Stimulated activated CD4-positive, alpha-beta T cell treated with anti-CD3 and anti-CD28 coated beads, Interleukin-12 subunit alpha, Interleukin-12 subunit beta, amount 100 ng/mL, for 48 hours (primary cell): ENCODE data around the gene CDCA5.
A peak's percentile ranks its signal among the peaks of the same experiment; 100 is the strongest.

ENCODE experiments used
- DNase-seq, 3 donors: peaks; one replicate each; pipeline ENCODE4 v3.0.0-alpha.2; 2020; ENCODE audit warnings: low read depth in 2 of 3, low spot score in 1 of 3

Gene CDCA5

DNA sequence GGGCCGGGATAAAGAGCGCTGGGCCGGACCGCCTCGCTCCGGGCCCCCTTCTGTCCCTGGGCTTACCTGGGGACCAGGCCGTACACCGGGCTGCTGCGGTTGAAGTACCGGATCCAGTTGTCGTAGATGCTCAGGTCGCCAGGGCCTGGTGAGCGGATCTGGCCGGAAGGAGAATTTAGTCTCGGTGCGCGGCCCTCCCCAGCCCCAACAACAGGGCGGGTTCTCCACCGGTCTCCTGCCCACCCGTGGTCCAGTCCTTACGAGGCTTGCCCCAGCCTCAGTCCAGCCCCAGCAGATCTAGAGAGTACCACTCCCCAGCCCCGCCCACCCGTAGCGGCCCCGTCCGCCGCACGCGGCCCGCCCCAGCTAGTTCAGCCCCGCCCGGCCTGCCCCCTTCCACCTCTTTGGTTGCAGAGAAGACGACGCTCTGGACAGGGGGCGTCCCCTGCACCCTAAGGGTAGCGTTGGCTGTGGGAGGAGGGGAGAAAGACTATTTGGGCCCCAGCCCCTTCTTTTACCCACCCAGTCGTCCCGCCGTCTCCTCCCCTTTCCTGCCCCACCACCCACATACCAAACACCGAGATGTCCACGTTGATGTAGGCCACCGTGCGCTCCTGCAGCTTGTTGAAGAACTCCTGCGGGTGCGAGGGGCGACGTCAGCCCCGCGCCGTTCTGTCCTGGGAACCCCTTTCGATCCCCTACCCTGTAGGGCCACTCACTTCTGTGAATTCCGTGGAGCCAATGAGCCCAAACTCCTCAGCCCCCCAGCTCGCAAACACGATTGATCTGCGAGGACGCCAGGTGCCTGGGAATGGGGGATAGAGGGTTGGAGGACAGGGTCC is 36.0 kb downstream of the CDCA5 start:
- peak in 1 of 3 donors; percentile 14 for DNase-seq

DNA sequence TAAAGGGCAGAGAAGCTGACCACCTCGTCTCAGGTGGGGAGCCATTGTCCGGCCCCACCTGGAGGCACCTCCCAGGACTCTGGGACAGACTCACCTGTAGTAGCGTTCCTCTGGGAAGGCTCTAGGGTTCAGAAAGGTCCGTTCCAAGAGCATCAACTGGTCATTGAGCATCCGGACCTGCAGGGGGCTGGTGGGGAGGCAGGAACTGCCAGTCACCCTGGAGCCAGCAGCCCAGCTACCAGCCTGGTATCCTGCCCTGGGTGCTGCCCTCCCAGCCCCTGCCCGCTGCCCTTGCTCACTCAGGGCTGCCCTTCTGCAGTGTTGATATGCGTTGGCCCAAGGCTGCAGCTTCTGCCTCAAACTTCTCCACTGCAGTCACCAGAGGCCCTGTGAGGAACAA is 38.1 kb downstream of the CDCA5 start:
- DNase-seq: no peak

DNA sequence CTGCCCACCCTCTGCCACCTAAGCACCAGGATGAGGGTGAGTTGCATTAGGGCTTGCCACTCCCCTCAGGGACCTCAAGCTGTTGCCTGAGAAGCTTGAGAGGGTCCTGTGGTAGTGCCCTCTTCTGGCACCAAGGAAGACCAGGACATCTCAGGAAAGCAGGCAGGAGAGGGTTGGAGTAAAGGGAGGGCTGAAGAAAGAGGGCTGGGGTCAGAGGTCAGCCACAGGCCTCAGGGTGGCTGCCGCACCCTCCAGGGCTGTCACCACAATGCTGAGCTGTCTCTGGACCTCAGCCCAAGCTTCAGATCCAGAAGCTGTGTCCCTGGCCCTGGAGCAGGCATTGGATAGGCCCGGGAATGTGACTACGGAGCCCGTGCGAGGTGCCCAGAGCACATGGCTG is 38.8 kb downstream of the CDCA5 start:
- DNase-seq: no peak

DNA sequence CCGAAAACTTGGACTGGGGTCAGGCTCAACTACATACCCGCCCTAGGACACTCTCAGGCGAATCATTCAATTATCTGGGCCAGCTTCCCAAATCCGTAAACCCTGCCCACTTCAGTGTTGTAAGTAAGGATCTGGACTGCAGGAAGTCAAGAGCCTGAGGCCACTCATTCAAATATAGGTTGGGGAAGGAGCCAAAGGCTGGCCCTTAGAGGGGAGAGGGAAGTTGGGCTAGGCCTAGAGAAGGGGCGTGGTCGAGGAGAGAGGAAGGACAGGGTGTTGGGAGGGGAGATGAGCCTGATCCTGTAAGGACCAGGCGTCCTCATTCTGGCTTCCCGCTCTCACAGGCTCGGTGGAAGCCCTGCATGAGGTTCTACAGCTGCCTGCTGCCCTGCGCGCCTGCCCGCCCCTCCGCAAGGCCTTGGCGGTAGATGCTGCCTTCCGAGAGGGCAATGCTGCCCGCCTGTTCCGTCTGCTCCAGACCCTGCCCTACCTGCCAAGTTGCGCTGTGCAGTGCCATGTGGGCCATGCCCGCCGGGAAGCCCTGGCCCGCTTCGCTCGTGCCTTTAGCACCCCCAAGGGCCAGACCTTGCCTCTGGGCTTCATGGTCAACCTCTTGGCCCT is 39.8 kb downstream of the CDCA5 start:
- DNase-seq: no peak

DNA sequence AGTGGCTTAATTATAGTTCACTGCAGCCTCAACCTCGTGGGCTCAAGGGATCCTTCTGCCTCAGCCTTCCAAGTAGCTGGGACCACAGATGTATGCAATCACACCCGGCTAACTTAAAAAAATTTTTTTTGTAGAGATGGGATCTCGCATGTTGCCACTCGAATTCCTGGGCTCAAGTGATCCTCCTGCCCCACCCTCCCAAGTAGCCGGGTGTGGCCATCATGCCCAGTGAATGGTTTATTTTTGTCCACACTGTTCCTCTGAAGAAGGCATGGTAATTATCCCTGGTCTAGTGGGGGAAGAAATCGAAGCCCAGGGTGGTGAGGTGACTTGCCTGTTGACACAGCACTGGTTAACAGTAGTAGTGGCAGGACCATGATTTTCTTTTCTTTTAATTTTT is 40.9 kb downstream of the CDCA5 start:
- no peak for DNase-seq

DNA sequence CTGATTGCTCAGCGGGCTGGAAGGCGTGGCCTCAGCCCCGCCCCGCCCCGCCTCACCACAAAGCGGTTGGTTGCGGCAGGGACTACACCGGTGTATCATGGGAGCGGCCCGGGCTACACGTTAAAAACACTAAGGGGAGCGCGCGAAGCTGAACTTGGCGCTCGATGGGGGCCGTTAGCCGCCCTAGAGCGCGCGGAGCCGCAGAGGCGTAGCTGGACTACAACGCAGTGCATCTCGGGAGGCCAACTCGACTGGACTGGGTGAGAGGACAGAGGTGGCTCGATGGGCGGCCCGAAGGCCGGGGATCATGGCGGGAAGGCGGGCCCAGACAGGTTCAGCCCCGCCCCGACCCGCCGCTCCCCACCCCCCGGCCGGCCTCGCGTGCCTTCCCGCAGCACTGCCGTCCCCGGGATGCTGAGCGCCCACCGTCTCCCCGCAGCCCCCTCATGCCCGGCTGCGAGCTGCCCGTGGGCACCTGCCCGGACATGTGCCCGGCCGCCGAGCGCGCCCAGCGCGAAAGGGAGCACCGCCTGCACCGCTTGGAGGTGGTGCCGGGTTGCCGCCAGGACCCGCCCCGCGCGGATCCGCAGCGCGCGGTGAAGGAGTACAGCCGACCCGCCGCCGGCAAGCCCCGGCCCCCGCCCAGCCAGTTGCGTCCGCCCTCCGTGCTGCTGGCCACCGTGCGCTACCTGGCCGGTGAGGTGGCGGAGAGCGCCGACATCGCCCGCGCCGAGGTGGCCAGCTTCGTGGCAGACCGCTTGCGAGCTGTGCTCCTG is 42.8 kb downstream of the CDCA5 start, which contains the start of gene SAC3D1:
Gene SAC3D1, plus strand, starts transcription at position 364 of the 776 bp plus-strand sequence. Its CDS starts 83 bp downstream, at position 447.
- peak; percentile 78 to 84 (median 84) for DNase-seq

DNA sequence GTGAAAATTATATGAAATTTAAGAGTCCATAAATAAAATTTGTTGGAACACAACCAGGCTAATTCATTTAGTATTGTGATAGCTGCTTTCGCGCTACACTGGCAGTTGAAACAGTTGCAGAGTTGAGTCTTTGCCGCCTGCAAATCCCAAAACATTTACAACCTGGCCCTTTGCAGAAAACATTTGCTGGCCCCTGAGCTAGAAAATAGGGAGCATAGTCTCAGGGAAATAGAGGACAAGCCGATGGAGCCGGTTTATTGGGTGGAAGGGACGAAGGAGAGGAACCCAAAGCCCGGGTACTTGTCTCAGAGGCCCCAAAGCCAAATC is 43.4 kb downstream of the CDCA5 start:
- DNase-seq: no peak

DNA sequence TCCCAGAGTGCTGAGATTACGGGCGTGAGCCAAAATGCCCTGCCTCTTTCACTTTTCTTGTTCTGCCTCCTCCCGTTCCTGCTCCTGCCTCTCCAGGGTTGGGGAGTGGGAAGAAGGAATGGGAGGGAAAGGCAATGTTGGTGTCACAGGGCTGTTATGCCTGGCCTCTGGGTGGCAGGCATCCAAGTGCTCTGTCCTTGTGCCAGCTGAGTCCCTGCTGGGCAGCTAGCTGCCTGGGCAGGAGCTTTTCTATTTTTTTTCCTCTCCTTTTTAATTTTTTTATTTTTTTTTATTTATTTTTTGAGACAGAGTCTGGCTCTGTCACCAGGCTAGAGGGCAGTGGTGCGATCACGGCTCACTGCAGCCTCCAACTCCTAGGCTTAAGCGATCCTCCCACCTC is 46.9 kb downstream of the CDCA5 start:
- DNase-seq: no peak

DNA sequence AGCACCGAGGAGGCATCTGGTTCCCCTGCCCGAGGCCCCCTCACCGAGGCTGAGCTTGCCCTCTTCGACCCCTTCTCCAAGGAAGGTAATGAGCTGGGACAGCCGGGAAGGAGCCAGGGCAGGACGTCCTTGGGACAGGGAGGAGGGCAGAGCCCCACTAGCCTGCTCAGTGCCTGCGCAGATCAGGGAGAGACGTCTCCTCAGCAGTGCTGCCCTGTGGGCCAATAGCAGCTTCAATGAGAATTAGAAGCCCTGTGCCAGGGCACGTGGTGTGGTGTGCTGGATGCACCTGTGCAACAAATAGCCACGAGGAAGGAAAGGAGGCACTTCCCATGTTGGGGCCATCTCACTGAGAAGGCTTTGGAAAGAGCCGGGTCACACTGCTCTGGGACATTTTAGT is 48.3 kb downstream of the CDCA5 start:
- DNase-seq: no peak

DNA sequence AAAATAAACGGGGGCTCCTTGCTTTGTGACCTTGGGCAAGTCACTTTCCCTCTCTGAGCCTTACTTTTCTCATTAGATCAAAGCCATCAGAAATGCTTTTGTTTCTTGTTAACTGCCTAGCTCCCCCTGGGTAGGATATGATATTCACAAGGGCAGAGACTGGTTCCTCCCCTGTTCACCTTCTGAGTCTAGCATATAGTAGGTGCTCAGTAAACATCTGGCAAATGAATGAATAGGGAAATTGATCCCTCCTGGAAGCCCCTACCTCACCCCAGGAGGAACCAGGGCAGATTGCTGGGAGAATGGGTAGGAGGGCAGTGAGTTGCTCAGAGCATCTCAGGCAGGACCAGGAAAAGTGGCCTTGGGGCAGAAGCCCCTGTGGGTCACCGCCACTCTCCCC is 49.4 kb downstream of the CDCA5 start:
- no peak for DNase-seq

DNA sequence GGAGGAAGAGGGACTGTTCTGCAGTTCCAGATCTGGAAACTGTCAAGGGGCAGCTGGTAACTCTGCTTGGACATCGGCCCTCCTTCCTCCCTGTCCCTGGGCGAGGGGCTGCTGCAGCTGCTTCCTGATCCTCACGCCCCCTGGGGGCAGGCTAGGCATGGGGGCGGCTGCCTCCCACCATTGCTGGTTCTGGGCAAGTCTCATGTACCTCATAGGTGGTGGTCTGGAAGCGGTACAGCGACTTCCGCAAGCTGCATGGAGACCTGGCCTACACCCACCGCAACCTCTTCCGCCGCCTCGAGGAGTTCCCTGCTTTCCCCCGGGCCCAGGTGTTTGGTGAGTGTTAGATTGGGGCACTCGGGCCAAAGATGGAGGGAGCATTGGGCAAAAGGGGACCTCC is 51.6 kb downstream of the CDCA5 start:
- no peak for DNase-seq
